ENCODE measurements around the gene DMAC1.

The DMAC1 gene

GRCh38 chr9:7782400-7783120, 17.0 kb downstream of the DMAC1 start:
- peak; percentile 10 for DNase-seq

- DNase-seq, result no peak
These were observed 19.2 kb downstream of the DMAC1 start for GRCh38 chr9:7780261-7780988.

- no peak for DNase-seq
These were observed 20.6 kb downstream of the DMAC1 start for GRCh38 chr9:7778851-7779600.

GRCh38 chr9:7777771-7778170, 21.8 kb downstream of the DMAC1 start:
- DNase-seq, result peak; percentile 8

GRCh38 chr9:7770111-7770510, 29.5 kb downstream of the DMAC1 start:
- no peak for DNase-seq

GRCh38 chr9:7762600-7762999, 37.0 kb downstream of the DMAC1 start:
- DNase-seq, result no peak

GRCh38 chr9:7760014-7760415, 39.6 kb downstream of the DMAC1 start:
- DNase-seq, result no peak

- no peak for DNase-seq
These were observed 43.5 kb downstream of the DMAC1 start for GRCh38 chr9:7756088-7756487.

GRCh38 chr9:7752481-7752880, 47.1 kb downstream of the DMAC1 start:
- no peak for DNase-seq

Measured in NCI-H1694 (cell line).